Neural cell (in vitro differentiated cells): Measurements from ENCODE around the gene PTPRD. TPM values are rescaled to one million over a fixed set of nuclear protein-coding genes. Genes with fewer than 3 reads are reported as not detected.

ENCODE experiments used
- H2AFZ ChIP-seq: fragments of 200-600, 300-800 bp; sonication (generic), shearing (Covaris generic); 2 replicates; pipeline ENCODE4 v1.6.0; 2014; ENCODE audit warnings: low read depth, mild to moderate bottlenecking, antibody characterized with exemption, low read length, moderate library complexity
- H3F3A ChIP-seq: fragments of 200-600 bp; shearing (Covaris generic); 2 replicates; pipeline ENCODE4 v1.6.1; 2016; ENCODE audit warnings: mild to moderate bottlenecking, moderate library complexity, mixed read lengths, antibody characterized with exemption, low read length; ENCODE audit not compliant: insufficient read depth, poor library complexity, severe bottlenecking
- H3K27ac ChIP-seq: fragments of 200-600, 300-800 bp; sonication (generic), shearing (Covaris generic); 2 replicates; pipeline ENCODE4 v1.5.1; 2014; ENCODE audit warnings: mild to moderate bottlenecking, low read length, moderate library complexity
- H3K27me3 ChIP-seq: fragments of 300-800, 200-600 bp; sonication (generic), shearing (Covaris generic); 2 replicates; pipeline ENCODE4 v1.6.0; 2014; ENCODE audit warnings: mild to moderate bottlenecking, low read depth, low read length, moderate library complexity; ENCODE audit not compliant: insufficient read depth
- H3K36me3 ChIP-seq: fragments of 300-800, 200-600 bp; sonication (generic), shearing (Covaris generic); 2 replicates; pipeline ENCODE4 v1.5.1; 2014; ENCODE audit warnings: mild to moderate bottlenecking, antibody characterized with exemption, low read length, moderate library complexity; ENCODE audit not compliant: insufficient read depth
- H3K4me2 ChIP-seq: fragments of 300-800, 200-600 bp; sonication (generic), shearing (Covaris generic); 2 replicates; pipeline ENCODE4 v1.6.0; 2014; ENCODE audit warnings: mild to moderate bottlenecking, low read length
- H3K4me3 ChIP-seq: fragments of 300-800, 200-600 bp; sonication (generic), shearing (Covaris generic); 2 replicates; pipeline ENCODE4 v1.5.1; 2014; ENCODE audit warnings: mild to moderate bottlenecking, low read length, moderate library complexity
- H3K79me2 ChIP-seq: fragments of 200-600 bp; shearing (Covaris generic); replicated peaks from 2 replicates; pipeline ENCODE4 v1.6.0; 2014; ENCODE audit warnings: mild to moderate bottlenecking, low read length, moderate library complexity; ENCODE audit not compliant: insufficient read depth
- H3K9ac ChIP-seq: fragments of 300-800, 200-600 bp; sonication (generic), shearing (Covaris generic); 2 replicates; pipeline ENCODE4 v1.6.1; 2016; ENCODE audit warnings: mild to moderate bottlenecking, low read length, mixed read lengths
- H3K9me2 ChIP-seq: fragments of 200-600 bp; shearing (Covaris generic); 2 replicates; pipeline ENCODE4 v1.6.1; 2016; ENCODE audit warnings: mild to moderate bottlenecking, low read length, mixed read lengths; ENCODE audit not compliant: insufficient read depth
- H3K9me3 ChIP-seq: fragments of 200-600, 300-800 bp; sonication (generic), shearing (Covaris generic); 2 replicates; pipeline ENCODE4 v1.6.1; 2016; ENCODE audit warnings: mild to moderate bottlenecking, mixed run types, low read length, moderate library complexity, mixed read lengths
- H4K20me1 ChIP-seq: fragments of 200-600 bp; shearing (Covaris generic); 2 replicates; pipeline ENCODE4 v1.6.1; 2016; ENCODE audit warnings: mild to moderate bottlenecking, mixed run types; ENCODE audit not compliant: insufficient read depth
- CTCF ChIP-seq: fragments of 450-650 bp; IDR thresholded peaks from 2 replicates; pipeline ENCODE4 v1.5.1; 2014; ENCODE audit warnings: antibody characterized with exemption, mild to moderate bottlenecking, moderate library complexity; ENCODE audit not compliant: poor library complexity, severe bottlenecking
- EZH2 ChIP-seq: fragments of 200-600, 300-800 bp; shearing (Covaris generic), sonication (generic); IDR thresholded peaks from 2 replicates; pipeline ENCODE4 v1.6.1; 2014; ENCODE audit warnings: antibody characterized with exemption, low read length, borderline replicate concordance, mild to moderate bottlenecking; ENCODE audit not compliant: insufficient read depth, poor library complexity, severe bottlenecking
- MXI1 ChIP-seq: fragments of 450-650 bp; conservative IDR thresholded peaks from 2 replicates; pipeline ENCODE4 v1.6.1; 2014; ENCODE audit warnings: antibody characterized with exemption, mild to moderate bottlenecking; ENCODE audit not compliant: poor library complexity, severe bottlenecking
- POLR2AphosphoS5 ChIP-seq: IDR thresholded peaks from 2 replicates; pipeline ENCODE4 v1.6.1; 2012
- RAD21 ChIP-seq: fragments of 450-650 bp; conservative IDR thresholded peaks from 2 replicates; pipeline ENCODE4 v1.6.1; 2014; ENCODE audit warnings: antibody characterized with exemption, mild to moderate bottlenecking, moderate library complexity
- REST ChIP-seq: IDR thresholded peaks from 2 replicates; pipeline ENCODE4 v1.6.1; 2012; ENCODE audit warnings: borderline replicate concordance
- SMC3 ChIP-seq: fragments of 450-650 bp; conservative IDR thresholded peaks from 2 replicates; pipeline ENCODE4 v1.6.1; 2014; ENCODE audit warnings: antibody characterized with exemption, mild to moderate bottlenecking, moderate library complexity; ENCODE audit not compliant: poor library complexity
- TAF1 ChIP-seq: IDR thresholded peaks from 2 replicates; pipeline ENCODE4 v1.6.1; 2012; ENCODE audit warnings: low read depth
- polyA plus RNA-seq: library from polyadenylated mRNA; depleted of rRNA; stranded (reverse); fragments of >200 nt; gene quantifications from 2 replicates; pipeline ENCODE4 v1.2.3, GENCODE V29; 2014

Gene PTPRD
- polyA plus RNA-seq, 1 donor from 2014 or later: 143 TPM

GRCh38 chr9:10134266-10134665 is 478.5 kb downstream of the PTPRD start:
- Histone ChIP-seq H2AFZ (no peak overlapping the region), H3K79me2 (no peaks in the 10 kb centered on the region), H3K9ac (no peak overlapping the region), H3K27me3 (no peaks in the 10 kb centered on the region), H3K9me3 (no peaks in the 10 kb centered on the region), H3K27ac (no peak overlapping the region), H3K9me2 (no peaks in the 10 kb centered on the region), H3K4me2 (no peak overlapping the region), H4K20me1 (no peaks in the 10 kb centered on the region), H3K36me3 (no peaks in the 10 kb centered on the region), H3K4me3 (no peak overlapping the region), H3F3A (no peaks in the 10 kb centered on the region)
- TF ChIP-seq MXI1: no peak
- TF ChIP-seq RAD21: no peak
- no peak for TF ChIP-seq SMC3
- no peak for TF ChIP-seq CTCF
- no peak for TF ChIP-seq EZH2
- TF ChIP-seq TAF1: no peak

GRCh38 chr9:10130061-10130675 is 482.6 kb downstream of the PTPRD start:
- Histone ChIP-seq H3K9ac (no peak overlapping the region), H3K4me2 (no peak overlapping the region), H3K27me3 (no peaks in the 10 kb centered on the region), H3K79me2 (no peaks in the 10 kb centered on the region), H2AFZ (no peak overlapping the region), H4K20me1 (no peaks in the 10 kb centered on the region), H3K27ac (no peak overlapping the region), H3F3A (no peaks in the 10 kb centered on the region), H3K4me3 (no peak overlapping the region), H3K9me3 (no peaks in the 10 kb centered on the region), H3K9me2 (no peaks in the 10 kb centered on the region), H3K36me3 (no peaks in the 10 kb centered on the region)
- no peak for TF ChIP-seq POLR2AphosphoS5
- no peak for TF ChIP-seq SMC3
- TF ChIP-seq REST: no peak
- TF ChIP-seq CTCF: no peak
- no peak for TF ChIP-seq MXI1
- TF ChIP-seq RAD21: no peak
